ENCODE measurements around the gene NUB1. TPM values are rescaled to one million over a fixed set of nuclear protein-coding genes. Genes with fewer than 3 reads are reported as not detected.

NUB1 gene
- polyA plus RNA-seq, 6 donors from 2014 or later = 36.5 to 89.7 (median 71.1) TPM

DNA sequence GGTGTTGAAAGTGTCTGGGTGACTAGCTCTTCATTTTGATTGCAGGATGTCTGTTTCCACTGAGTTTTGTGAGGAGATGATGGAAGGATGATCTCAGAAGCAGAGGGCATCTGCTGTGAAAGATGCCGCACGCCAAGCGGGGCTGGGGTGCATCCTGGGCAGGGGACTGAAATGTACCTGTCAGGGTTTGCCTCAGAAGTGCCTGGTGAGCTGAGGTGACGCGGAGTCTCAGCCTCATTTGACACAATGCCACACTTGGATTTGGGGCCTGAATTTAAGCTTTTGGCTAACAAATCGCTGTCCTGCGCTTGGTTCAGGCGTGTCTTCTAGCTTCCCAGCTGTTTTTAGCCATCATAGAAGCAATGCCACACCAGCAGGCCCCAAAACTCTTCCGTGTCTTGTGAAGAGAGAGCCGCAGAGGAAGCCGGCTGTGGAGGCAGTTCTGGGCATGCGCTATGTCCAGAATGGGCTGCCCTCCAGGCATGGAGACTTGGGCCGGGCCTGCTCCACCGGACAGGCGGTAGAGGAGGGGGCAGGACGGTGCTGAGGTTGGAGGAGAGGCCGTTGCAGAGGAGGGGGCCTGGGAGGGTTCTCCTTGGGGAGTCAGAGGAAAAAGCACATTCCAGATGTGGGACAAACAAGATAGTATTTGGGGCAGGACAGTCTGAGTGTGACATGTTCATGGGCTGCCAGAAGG lies 37.0 kb downstream of the NUB1 start:
- Mint-ChIP-seq H3K4me3 (peak overlapping the region in 3 of 8 donors; percentile 7 to 62 (median 36)), H3K36me3 (peaks cover 13 to 18% of the 10 kb centered on the region in 2 donors)
- ATAC-seq (ENCODE audit: low read depth in 2 of 2) = no peak

DNA sequence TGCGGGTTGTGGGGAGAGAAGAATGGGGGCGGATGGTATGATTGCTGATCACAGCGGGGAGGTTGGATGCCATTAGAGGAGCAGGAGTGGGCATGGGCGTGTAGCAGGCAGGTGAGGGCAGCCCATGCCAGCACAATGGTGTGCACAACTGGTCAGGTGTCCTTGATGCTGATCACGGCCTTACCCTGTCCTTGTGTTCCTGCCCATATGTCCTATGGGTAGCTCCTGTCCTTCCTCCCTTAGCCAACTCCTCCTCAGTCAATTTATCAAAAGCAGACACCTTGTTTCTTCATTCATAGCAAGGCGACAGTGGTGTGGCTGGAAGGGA lies 37.5 kb downstream of the NUB1 start:
- peak overlapping the region in 7 of 8 donors; percentile 13 to 87 (median 50) for H3K4me3 Mint-ChIP-seq
- no peak for DNase-seq
- peaks cover 0 to 7% (median 0%) of the 10 kb centered on the region in 3 donors for H3K27me3 Mint-ChIP-seq
- peaks cover 13 to 29% (median 22%) of the 10 kb centered on the region in 3 donors for H3K4me1 Mint-ChIP-seq
- ATAC-seq (ENCODE audit: low read depth in 2 of 2) = no peak
- peak overlapping the region; percentile 56 to 93 (median 88) for H3K27ac Mint-ChIP-seq
- H3K36me3 Mint-ChIP-seq = peaks cover 13 to 18% of the 10 kb centered on the region in 2 donors
- H3K9me3 Mint-ChIP-seq = no peaks in the 10 kb centered on the region

More for the DNA sequence above, 37.0 kb downstream of the NUB1 start:
- H3K4me1 Mint-ChIP-seq = peaks cover 13 to 29% (median 22%) of the 10 kb centered on the region in 3 donors
- H3K27ac Mint-ChIP-seq = peak overlapping the region in 5 of 6 donors; percentile 56 to 93 (median 79)
- DNase-seq = no peak
- no peaks in the 10 kb centered on the region for H3K9me3 Mint-ChIP-seq
- peaks cover 0 to 7% (median 0%) of the 10 kb centered on the region in 3 donors for H3K27me3 Mint-ChIP-seq

DNA sequence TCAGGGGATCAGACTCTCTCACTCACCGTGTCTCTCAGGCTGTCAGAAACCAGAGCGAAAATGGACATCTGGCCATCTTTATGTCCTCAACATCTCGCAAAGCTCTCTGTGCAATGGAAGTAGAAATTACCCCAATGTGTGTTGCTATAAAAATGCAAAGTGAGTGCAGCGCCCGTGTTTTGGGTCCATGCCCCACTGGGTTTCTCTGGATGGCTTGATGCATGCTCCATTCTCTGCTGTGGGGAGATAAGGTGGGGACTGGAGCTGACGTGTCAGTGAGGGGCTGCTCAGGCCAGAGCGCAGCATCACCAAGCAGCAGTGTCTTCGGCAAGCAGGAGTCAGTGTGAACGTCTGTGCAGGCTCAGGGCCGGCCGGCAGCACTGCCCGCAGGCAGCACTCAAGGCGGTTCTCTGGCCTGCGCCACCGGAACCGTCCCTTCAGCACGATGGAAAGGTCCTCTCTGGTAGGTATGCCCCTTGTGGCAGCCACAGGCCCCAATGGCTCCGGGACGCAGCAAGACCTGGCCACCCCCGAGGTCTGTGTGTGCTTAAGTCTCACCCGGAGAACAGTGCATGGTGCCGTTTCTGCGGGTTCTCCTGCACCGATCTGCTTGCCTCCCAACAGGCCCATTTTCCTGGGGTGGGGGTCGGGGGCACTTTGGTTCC lies 38.1 kb downstream of the NUB1 start:
- peaks cover 0 to 7% (median 0%) of the 10 kb centered on the region in 3 donors for H3K27me3 Mint-ChIP-seq
- peaks cover 13 to 18% of the 10 kb centered on the region in 2 donors for H3K36me3 Mint-ChIP-seq
- DNase-seq (no peak), ATAC-seq (ENCODE audit: low read depth in 2 of 2) (no peak)
- peak overlapping the region; percentile 39 to 90 (median 84) for H3K27ac Mint-ChIP-seq
- H3K4me3 Mint-ChIP-seq = peak overlapping the region in 7 of 8 donors; percentile 20 to 87 (median 50)
- H3K9me3 Mint-ChIP-seq = no peaks in the 10 kb centered on the region
- H3K4me1 Mint-ChIP-seq = peaks cover 13 to 29% (median 22%) of the 10 kb centered on the region in 3 donors

DNA sequence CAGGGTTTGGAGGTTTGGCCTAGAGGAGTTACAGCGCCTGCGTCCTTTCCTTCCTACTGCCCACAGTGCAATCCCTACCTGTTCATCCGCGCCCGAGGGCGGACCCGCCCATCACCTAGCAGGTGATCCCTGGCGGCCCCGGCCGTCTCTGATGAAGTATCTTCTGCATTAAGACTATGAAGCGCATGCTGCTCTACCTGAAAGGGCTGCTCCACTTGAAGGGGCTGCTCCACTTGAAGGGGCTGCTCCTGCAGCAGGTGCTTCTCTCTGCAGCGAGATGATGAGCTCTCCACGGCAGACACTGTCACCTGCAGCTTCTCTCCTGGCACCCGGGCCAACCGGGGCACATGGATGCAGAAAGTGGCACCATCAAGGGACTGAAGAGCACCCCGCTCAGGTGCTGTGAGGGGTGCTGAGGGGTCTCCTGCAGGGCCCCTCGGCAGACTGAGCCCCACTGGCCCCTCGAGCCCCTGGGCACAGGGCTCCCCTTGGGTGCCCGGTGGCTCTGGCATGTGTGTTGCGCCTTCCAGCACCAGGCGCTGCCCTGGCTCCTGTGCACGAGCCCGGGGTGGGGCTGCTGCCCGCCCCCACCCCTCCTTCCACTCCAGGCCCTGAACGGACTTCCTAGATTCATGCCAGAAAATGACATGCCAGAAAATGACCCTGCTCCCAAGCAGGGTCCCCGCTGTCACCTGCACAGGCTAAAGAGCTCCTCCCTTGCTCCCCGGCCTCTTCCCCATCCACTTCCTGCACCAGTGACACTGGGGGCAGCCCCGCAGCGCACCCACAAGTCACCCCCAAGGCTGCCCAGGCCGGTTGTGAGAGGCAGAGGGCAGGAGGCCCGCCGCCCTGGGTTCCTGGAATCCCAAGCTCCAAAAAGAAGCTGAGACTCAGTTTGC lies 38.8 kb downstream of the NUB1 start:
- Mint-ChIP-seq H3K4me3 (peak overlapping the region; percentile 86 to 93 (median 88)), H3K4me1 (peaks cover 13 to 29% (median 22%) of the 10 kb centered on the region in 3 donors), H3K9me3 (no peaks in the 10 kb centered on the region), H3K27ac (peak overlapping the region; percentile 92 to 99 (median 97)), H3K27me3 (peaks cover 0 to 7% (median 0%) of the 10 kb centered on the region in 3 donors), H3K36me3 (peaks cover 13 to 16% of the 10 kb centered on the region in 2 donors)
- DNase-seq = no peak
- ATAC-seq (ENCODE audit: low read depth in 2 of 2) = peak in 1 of 2 donors; percentile 1

DNA sequence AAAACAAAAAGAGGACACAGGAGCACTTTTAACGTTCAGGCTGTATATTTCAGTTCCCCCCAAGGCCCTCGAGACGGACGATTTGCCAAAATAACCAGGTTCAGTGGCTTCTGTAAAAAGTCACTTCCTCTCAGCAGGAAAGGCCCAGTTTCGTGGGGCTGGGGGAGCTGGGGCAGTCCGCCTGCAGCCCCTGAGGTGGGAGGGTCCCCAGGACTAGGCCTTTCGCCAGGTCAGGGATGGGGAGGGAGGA lies 39.4 kb downstream of the NUB1 start:
- no peaks in the 10 kb centered on the region for H3K9me3 Mint-ChIP-seq
- DNase-seq = peak; percentile 76
- peaks cover 13 to 29% (median 22%) of the 10 kb centered on the region in 3 donors for H3K4me1 Mint-ChIP-seq
- peaks cover 0 to 7% (median 0%) of the 10 kb centered on the region in 3 donors for H3K27me3 Mint-ChIP-seq
- H3K36me3 Mint-ChIP-seq = peaks cover 13% of the 10 kb centered on the region in 2 donors
- peak overlapping the region; percentile 86 to 93 (median 88) for H3K4me3 Mint-ChIP-seq
- peak overlapping the region; percentile 92 to 99 (median 97) for H3K27ac Mint-ChIP-seq
- ATAC-seq (ENCODE audit: low read depth in 2 of 2) = peak; percentile 40 to 42

DNA sequence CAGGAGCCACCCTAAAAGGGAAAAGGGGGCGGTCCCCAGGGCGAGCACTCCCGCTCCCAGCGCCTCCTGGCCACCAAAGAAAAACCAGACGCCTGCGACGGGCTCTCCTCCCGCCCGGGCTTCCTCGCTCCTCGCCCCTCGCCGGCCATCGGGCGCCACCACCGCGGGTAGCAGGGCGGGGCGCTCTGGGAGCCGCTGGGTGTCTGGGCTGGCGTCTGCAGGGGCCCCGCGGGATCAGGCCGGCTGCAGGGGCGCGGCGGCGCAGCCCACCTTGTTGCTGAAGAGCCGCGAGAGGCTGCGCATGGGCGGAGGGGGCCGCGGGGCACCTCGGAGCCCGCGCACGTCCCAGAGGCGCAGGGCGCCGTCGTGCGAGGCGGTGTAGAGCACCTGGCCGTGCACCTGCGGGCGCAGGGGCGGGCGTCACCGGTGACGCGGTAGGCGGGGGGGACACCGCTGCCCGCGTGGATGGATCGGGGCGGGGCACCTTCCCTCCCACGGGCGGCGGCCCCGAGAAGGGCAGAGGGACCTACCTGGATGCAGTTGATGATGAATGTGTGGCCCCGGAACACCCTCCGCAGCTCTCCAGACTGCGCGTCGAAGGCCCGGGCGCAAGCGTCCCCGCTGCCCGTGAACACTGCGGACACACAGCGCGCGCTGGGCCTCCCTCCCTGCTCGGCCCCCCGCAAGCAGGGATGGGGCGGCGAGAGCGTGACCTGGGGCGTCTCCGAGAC lies 39.9 kb downstream of the NUB1 start:
- peaks cover 0 to 7% (median 2%) of the 10 kb centered on the region in 3 donors for H3K27me3 Mint-ChIP-seq
- peak; percentile 75 to 77 for ATAC-seq (ENCODE audit: low read depth in 2 of 2)
- peak overlapping the region; percentile 86 to 93 (median 88) for H3K4me3 Mint-ChIP-seq
- no peaks in the 10 kb centered on the region for H3K9me3 Mint-ChIP-seq
- H3K36me3 Mint-ChIP-seq = peaks cover 13% of the 10 kb centered on the region in 2 donors
- DNase-seq = peak; percentile 85
- H3K4me1 Mint-ChIP-seq = peaks cover 13 to 29% (median 22%) of the 10 kb centered on the region in 3 donors
- H3K27ac Mint-ChIP-seq = peak overlapping the region; percentile 92 to 99 (median 98)

DNA sequence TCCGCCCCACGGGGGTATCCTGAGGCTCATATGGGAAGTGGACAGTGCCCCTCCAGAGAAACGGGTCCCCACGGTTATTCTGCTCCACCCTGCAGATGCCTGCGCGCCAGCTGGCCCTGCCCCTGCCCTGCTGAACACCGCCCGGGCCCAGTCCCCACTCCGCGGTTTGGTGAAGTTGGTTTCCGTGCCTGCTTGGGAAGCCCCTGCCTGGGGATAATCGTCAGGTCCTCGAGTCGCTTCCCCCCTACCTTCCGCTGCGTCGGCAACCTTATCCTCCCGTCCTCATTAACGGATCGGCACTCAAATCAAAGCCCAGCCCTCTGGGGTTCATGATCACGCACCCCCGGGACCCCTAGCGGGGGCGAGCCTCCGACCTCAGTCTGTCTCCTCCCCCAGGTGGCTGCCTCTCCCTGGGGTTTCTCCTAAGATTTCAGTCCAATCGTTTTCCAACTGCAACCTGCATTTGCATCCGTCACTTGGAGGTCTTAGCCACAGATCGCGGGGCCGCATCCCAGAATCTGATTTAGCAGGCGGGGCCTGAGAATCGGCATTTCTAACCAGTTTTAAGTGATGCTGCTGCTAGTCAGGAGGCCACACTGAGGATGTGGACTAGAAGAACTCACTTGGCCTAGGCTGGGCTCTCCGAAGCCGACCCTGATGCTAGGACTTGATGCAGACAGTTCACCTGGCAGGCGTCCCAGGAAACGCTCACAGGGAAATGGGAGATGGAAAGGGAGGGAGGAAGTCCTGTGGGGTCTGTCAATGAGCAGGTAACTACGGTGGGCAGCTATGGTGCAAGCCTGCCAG lies 40.7 kb downstream of the NUB1 start:
- Mint-ChIP-seq H3K4me3 (peak overlapping the region; percentile 81 to 90 (median 87)), H3K9me3 (no peaks in the 10 kb centered on the region), H3K4me1 (peaks cover 13 to 29% (median 22%) of the 10 kb centered on the region in 3 donors), H3K27ac (peak overlapping the region; percentile 96 to 98 (median 97)), H3K36me3 (peaks cover 7 to 13% of the 10 kb centered on the region in 2 donors), H3K27me3 (peaks cover 0 to 8% (median 7%) of the 10 kb centered on the region in 3 donors)
- peak; percentile 59 to 61 for ATAC-seq (ENCODE audit: low read depth in 2 of 2)
- peak; percentile 81 for DNase-seq

DNA sequence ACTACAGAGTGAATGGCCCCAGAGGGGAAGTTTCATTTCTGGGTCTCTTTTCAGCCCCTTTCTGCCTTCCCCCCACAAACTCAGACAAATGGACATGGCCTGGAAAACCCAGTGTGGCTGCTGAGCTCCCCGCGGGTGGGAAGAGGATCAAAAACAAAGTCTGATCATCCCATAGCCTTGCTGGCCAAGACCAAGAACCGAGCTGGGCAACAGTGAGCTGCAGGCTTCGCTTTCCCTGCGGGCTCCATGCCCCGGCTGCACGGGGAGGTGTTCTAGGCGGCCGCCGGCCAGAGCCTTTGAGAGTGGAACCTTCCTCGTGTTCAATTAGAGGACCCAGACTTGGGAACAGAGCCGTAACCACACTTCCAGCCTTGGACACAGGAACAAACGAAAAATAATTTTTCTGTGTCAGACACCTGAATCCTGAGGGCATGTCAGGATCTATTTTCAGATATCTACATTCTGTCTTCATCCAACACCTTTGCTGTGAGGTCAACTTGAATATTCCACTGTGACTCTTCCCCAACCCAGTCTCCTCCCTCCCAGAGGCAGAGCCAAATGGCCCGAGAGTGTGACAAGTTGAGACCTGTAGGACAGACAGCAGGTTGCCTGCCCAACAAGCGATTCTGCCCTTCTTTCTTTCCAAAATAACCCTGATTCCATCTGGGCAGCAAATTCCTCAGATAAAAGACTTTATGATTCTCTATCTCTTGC lies 42.2 kb downstream of the NUB1 start:
- peak overlapping the region; percentile 20 to 97 (median 86) for H3K27ac Mint-ChIP-seq
- H3K4me3 Mint-ChIP-seq = peak overlapping the region in 3 of 8 donors; percentile 19 to 58 (median 52)
- peaks cover 13 to 22% (median 21%) of the 10 kb centered on the region in 3 donors for H3K4me1 Mint-ChIP-seq
- peaks cover 0 to 8% (median 7%) of the 10 kb centered on the region in 3 donors for H3K27me3 Mint-ChIP-seq
- DNase-seq (no peak), ATAC-seq (ENCODE audit: low read depth in 2 of 2) (no peak)
- no peaks in the 10 kb centered on the region for H3K36me3 Mint-ChIP-seq
- H3K9me3 Mint-ChIP-seq = no peaks in the 10 kb centered on the region

DNA sequence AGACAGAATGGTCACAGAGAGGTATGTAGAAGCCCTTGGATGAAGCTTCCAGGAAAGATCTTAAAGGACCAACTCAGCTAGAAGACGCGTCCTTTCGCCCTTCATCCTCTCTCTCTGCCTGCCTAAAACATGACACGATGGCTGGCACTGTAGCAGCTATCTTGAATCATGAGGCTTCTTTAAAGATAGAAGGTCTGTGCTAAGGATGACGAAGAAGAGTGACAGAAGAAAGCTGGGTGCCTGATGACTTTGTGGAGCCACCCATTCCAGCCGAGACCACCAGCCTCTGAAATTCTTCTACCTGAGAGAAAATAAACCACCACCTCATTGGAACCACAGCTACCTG lies 42.7 kb downstream of the NUB1 start:
- Mint-ChIP-seq H3K4me3 (peak overlapping the region in 2 of 8 donors; percentile 52 to 58), H3K27me3 (peaks cover 0 to 10% (median 9%) of the 10 kb centered on the region in 3 donors), H3K9me3 (no peaks in the 10 kb centered on the region), H3K36me3 (no peaks in the 10 kb centered on the region), H3K4me1 (peaks cover 13 to 21% (median 18%) of the 10 kb centered on the region in 3 donors), H3K27ac (peak overlapping the region; percentile 50 to 97 (median 86))
- ATAC-seq (ENCODE audit: low read depth in 2 of 2) (no peak), DNase-seq (no peak)

DNA sequence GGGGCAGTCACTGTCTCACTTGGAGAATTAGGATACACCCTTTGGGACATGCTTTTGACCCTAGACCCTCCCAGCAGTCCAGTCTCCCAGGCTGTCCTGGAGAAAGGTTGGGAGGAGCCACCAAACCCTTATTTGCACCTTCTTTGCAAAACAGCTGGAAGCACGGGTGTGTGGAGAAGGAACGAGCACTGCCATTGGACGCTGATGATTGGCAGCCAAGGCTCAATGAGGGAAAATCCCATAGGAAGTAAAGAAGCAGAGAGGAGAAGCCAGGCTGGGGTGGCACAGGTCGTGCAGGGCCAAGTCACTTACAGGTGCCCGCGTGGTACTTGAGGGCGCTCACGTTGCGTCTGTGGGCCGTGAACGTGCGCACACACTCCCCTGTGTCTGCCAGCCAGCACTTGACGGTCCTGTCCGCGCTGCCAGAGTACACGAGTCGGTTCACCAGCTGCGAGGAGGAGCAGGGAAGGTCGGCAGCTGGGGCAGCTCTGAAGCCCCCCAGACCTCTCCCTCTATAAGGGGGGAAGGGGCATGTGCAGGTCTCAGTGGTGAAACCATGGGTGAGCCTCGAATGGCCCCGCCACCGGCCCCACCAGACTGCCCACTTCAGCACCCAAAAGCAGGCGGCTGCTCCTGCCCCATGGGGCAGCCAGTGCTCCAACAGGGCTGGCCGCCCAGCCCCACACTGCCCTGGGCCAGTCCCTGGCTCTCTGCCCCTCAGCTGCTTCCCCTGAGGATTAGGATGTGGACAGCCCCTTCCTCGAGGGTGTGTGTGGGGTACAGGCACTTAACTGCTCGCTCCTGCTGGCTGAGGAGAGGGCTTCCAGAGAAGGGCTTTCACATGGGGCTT lies 43.4 kb downstream of the NUB1 start:
- H3K4me1 Mint-ChIP-seq = peaks cover 13 to 18% (median 18%) of the 10 kb centered on the region in 3 donors
- ATAC-seq (ENCODE audit: low read depth in 2 of 2) = no peak
- no peaks in the 10 kb centered on the region for H3K9me3 Mint-ChIP-seq
- no peaks in the 10 kb centered on the region for H3K36me3 Mint-ChIP-seq
- no peak for DNase-seq
- H3K27ac Mint-ChIP-seq = peak overlapping the region in 4 of 6 donors; percentile 95 to 97 (median 96)
- H3K27me3 Mint-ChIP-seq = peaks cover 0 to 17% (median 16%) of the 10 kb centered on the region in 3 donors
- H3K4me3 Mint-ChIP-seq = no peak overlapping the region
